GM10266 (cell line): Measurements from ENCODE around the gene FA2H.

Source experiments
- DNase-seq: peaks from one replicate; pipeline ENCODE4 v3.0.0; 2012; ENCODE audit errors: extremely low spot score
- CTCF ChIP-seq: IDR thresholded peaks from 2 replicates; pipeline ENCODE4 v1.5.1; 2012; ENCODE audit warnings: mild to moderate bottlenecking, low read depth; ENCODE audit not compliant: control insufficient read depth, insufficient read depth; ENCODE audit errors: missing control alignments

Gene FA2H

GRCh38 chr16:74742051-74742481 lies 32.6 kb downstream of the FA2H start:
- no peak for TF ChIP-seq CTCF
- DNase-seq = no peak

- no peak for TF ChIP-seq CTCF
- no peak for DNase-seq
Observed at GRCh38 chr16:74740795-74741304, 33.8 kb downstream of the FA2H start.

GRCh38 chr16:74739275-74739674 lies 35.3 kb downstream of the FA2H start:
- TF ChIP-seq CTCF = no peak

GRCh38 chr16:74738816-74739215 lies 35.8 kb downstream of the FA2H start:
- DNase-seq = no peak
- no peak for TF ChIP-seq CTCF

More at GRCh38 chr16:74739275-74739674, 35.3 kb downstream of the FA2H start:
- no peak for DNase-seq

GRCh38 chr16:74738113-74738541 lies 36.5 kb downstream of the FA2H start:
- TF ChIP-seq CTCF = no peak
- no peak for DNase-seq

- TF ChIP-seq CTCF = no peak
- no peak for DNase-seq
Observed at GRCh38 chr16:74737521-74737920, 37.1 kb downstream of the FA2H start.

- no peak for DNase-seq
- no peak for TF ChIP-seq CTCF
Observed at GRCh38 chr16:74736531-74737157, 38.0 kb downstream of the FA2H start.
